HS-27A (cell line): ENCODE results near the gene DDX27.
"Not testable (repeated sequence)": the region's sequence is repeated elsewhere in the genome, so short reads cannot be mapped to it uniquely, and the experiment has no call there.

ENCODE experiments used
- DNase-seq: peaks from one replicate; pipeline ENCODE4 v3.0.0-alpha.2; 2012; ENCODE audit warnings: low read depth, missing footprints

The DDX27 gene

GRCh38 chr20:49203746-49204145 lies 15.5 kb upstream of the DDX27 start:
- DNase-seq: no peak

- DNase-seq: no peak
These were observed 12.1 kb upstream of the DDX27 start for GRCh38 chr20:49207076-49207475.

DNA sequence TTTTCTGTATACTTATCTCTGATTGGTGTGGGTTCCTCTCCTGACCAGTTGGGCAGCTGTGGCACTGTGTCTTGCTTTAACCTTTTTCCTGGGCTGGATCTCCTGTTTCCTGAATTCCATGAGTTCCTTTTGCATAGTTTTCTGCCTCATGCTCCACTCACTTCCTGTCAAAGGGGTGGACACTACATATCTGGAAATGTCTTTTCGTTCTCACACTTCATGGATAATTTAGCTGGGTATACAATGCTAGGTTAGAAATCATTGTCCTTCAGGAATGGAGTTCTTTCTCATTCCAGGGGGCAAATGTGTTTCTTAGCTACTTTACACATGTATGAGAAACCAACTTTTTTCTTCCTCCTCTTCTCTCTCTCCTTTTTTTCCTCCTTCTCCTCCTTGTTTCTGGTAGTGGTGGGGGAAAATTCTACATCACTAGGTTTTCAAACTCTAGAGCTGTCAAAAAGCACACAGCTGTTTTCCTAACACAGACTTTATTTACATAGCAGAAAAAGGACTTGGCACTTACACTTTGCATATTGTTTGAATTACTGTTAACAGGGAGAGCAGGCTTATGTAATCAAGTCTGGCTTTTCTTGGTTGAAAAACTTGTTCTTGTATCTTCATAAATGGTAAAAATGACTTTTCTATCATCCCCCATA lies 9.0 kb upstream of the DDX27 start:
- no peak for DNase-seq

- DNase-seq: no peak
These were observed 8.5 kb upstream of the DDX27 start for GRCh38 chr20:49210757-49211110.

DNA sequence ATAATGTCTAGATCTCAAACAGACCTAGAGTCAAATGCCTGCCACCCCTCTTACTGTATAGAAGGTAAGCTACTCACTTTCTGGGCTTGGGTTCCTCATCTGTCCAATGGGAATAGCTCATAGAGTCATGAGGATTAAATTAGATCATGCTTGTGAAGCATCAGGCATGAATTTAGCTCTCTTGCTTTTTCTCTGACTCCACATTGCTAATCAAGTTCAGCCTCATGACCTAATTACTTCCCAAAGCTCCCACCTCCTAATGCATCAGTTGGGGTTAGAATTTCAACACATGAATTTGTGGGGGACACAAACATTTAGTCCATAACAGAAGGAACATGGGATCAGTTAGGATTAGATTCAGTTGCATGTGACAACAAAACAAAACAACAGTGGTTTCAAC lies 4.6 kb upstream of the DDX27 start:
- no peak for DNase-seq

- no peak for DNase-seq
These were observed 4.0 kb upstream of the DDX27 start for GRCh38 chr20:49215232-49215631.

DNA sequence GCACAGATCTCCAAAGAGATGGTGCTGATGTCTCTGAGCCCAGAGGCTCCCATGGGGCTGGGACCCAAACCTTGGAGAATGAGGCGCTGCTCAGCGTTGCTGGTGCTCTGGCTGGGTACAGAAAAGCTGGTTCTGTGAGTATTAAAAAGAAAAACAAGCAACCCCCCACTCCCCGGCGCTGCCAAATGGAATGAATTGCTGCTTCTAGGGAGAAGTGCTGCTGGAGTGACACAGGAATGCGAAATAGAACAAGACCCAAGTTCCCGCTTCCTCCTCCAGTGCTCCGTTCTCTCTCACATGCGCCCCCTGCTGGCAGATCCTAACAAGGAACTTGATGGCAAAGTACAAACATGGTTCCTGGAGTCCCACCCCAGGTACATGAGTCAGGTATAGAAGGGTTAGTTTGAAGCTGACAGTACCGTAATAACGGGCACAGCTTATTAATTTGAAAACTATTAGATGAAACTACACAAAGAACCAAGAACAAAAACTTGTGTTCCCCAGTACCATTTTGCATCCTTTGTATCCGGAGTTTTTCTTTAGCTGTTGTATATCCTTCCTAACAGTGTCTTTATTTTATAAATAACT lies 2.1 kb upstream of the DDX27 start:
- DNase-seq: peak; percentile 87

DNA sequence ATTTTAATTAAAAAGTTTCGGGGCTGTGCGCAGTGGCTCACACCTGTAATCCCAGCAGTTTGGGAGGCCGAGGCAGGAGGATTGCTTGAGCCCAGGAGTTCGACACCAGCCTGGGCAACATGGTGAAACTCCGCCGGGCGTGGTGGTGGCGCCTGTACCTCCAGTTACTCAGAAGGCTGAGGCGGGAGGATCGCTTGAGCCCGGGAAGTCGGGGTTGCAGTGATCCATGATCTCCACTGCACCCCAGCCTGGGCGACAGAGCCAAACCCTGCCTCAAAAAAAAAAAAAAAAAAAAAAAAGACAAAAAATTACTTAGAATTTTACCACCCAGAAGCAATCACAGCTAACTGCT lies 501 bp upstream of the DDX27 start:
- DNase-seq: not testable (repeated sequence)

DNA sequence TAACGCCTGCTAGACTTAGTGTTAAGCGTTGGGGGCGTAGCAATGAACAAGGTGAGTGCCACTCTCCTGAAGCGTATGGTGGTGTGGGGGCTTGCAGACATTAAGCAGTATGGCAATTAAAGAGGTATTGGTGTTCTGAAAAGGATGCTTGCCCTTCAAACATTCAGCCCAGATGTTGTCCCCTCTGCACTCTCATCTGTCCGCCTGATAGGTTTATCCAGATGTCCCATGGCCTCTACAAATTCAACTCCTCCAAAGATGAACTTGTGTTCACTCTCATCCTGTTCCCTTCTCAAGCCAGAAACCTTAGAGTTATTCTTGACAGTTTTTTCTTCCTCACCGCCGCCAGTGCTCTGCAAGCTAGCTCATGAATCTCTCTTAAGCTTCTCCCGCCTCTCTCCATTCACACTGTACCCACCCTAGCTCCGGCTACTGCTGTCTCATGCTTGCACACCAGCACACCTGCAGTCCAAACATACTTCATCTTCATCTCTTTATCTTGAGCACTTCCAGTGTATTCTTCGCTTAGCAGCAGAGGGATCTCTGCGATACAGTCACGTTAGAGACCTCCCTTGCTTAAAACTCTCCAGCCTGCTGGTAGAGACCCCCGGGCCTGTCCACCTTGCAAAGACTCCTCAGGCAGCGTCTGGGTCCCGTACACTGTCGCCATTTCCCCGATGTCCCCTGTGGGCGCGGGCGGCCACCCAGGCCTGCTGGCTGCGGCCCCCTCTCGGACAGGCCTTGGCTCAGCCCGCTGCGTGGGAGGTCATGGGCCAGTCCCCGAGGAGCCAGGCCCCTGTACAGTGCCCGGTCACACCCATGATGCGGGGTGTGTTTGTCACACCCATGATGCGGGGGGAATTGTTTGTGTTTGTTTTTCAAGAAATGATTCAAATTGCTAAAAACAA lies 962 bp downstream of the DDX27 start:
- no peak for DNase-seq

- no peak for DNase-seq
These were observed 6.7 kb downstream of the DDX27 start for GRCh38 chr20:49225896-49226295.

GRCh38 chr20:49228676-49229075 lies 9.5 kb downstream of the DDX27 start:
- DNase-seq: no peak

GRCh38 chr20:49229381-49229780 lies 10.2 kb downstream of the DDX27 start:
- no peak for DNase-seq

- DNase-seq: no peak
These were observed 10.8 kb downstream of the DDX27 start for GRCh38 chr20:49230021-49230420.

DNA sequence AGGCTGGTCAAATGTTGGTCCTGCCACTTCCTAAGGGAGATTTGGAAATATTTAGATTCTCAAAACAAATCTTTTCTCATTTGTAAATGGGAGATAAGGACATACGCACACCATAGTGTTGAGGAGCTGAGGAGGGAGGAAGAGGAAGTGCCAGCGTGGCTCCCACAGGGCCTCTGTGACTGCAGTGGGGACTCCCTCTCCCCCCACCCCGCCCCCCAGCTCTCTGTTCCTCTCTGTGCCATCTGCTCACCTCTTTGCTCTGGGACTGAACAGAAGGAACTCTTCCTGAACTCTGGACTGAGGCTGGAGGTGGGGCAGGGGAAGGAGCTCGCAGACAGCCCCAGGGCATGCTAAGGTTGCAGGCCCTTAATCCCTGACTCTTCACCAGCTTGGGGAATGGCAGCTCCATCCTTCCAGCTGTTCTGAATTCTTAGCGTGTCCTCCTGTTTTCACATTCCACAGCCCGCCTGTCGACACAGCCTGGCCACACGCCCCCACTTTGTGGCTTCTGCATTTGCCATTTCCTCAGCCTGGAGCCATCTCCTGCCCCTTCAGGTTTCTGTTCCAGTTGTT lies 11.4 kb downstream of the DDX27 start:
- no peak for DNase-seq

- no peak for DNase-seq
These were observed 12.3 kb downstream of the DDX27 start for GRCh38 chr20:49231471-49231870.

DNA sequence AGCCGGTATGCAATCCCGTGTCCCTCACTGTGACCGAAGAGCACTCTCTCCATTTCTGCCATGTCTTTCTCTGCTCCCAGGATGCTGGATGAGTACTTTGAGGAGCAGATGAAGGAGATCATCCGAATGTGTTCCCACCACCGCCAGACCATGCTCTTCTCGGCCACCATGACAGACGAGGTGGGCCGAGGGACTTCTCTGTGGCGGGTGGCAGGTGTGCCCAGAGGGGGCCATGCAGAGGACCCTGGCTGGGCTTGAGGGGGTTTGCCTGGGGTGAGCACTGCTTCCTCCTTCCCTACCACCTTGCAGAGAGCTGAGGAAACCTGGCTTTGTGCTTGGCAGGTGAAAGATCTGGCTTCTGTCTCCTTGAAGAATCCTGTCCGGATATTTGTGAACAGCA lies 14.0 kb downstream of the DDX27 start:
- DNase-seq: no peak

DNA sequence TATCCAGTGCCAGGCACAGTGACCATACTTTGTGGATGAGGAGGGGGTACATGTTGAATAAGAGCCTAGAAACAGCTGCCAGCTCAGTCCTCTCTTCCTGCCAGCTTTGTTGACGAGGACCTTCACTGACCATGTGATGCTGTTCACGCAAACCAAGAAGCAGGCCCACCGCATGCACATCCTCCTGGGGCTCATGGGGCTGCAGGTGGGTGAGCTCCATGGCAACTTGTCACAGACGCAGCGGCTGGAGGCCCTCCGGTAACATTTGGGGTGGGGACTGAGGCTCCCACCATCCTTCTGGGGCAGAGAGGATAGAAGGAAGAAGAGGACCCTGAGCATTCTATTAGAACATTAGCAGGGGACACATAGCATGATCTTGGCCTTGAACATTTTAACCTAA lies 15.6 kb downstream of the DDX27 start:
- DNase-seq: no peak

DNA sequence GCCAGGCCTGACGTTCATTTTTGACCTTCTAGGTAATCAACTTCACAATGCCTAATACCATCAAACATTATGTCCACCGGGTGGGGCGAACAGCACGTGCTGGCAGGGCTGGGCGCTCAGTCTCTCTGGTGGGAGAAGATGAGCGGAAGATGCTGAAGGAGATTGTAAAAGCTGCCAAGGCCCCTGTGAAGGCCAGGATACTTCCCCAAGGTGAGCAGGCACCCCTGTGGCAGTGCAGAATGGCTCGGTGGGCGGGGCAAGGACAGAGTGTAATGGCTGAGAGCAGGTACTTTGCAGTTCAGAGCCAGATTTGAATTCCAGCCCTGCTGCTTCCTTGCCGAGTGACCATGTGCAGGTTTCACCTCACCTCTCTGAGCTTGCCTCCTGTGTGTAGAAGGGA lies 17.1 kb downstream of the DDX27 start:
- DNase-seq: no peak

DNA sequence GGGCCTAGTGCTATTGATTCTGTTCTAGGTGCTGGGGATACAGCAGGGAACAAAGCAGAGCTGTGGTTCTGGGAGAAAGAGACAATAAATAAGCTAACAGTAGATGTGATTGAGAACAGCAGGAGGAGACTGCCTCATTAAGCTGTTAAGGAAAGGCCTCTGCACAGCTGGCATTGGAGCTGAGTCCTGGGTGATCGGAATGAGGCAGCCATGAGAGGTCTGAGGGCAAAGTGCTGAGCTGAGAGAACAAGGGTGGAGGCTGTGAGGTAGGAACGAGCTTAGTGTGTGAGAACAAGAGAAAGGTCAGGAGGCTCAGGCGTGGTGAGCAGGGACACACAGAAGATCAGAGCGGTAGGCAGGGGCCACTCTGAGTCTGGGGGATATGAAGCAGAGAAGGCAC lies 18.3 kb downstream of the DDX27 start:
- DNase-seq: no peak

GRCh38 chr20:49245921-49246740 lies 26.9 kb downstream of the DDX27 start:
- DNase-seq: peak; percentile 12

DNA sequence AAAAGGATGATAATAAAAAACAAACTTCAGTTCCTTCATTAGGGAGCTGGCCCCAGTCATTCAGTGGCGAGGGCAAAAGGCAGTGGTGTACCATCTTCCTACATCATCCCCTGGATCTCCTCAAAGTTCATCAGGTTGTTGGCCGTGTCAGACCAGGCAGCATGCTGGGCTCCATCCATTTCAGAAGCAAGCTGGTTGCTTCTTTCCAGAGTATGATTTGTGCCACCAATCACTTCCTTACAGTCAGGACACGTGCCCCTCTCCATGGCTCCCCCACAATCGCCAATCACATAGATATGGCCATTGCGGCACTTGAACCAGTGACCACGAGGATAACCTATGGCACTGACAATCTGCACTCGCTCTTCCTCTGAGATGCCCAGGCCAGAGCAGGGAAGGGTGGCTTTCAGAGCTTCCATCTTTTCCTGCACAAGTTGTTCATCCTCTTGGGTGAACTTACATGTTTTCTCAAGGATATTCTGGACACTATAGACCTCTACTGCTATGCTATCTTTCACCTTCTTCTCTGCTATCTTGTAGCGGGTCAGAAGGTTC lies 28.0 kb downstream of the DDX27 start:
- no peak for DNase-seq

DNA sequence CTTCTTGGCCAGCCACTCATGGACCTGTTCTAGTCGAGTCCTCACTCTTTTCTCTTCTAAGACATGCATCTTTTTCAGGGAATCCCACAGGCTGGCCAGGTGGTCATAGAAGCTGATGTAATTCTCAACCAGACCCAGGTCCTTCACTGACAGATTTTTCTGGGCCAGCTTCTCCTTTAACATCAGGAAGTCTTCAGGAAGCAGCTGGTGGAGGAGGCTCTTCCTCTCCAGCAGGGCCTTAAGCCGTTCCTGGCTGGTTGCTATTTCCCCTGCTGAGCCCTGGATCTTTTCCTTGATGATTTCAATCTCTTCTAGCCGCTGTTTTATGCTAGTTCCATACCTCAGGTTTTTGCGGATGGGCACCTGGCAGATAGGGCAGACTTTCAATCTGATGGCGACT lies 28.6 kb downstream of the DDX27 start:
- DNase-seq: no peak
